Gastrocnemius medialis (tissue), 4 donors: ENCODE measurements around the gene RTN4RL1. TPM values are rescaled to one million over a fixed set of nuclear protein-coding genes. Genes with fewer than 3 reads are reported as not detected.
A peak's percentile ranks its signal among the peaks of the same experiment; 100 is the strongest.

ENCODE experiments used
- ATAC-seq, 2 donors: fragments of 150-250 bp; one replicate each; pipeline ENCODE4 v1.9.1; 2016
- DNase-seq, 2 donors: peaks; one replicate each; pipeline ENCODE4 v3.0.0-alpha.2; 2019
- H3K27ac ChIP-seq, 4 donors: fragments of 200-600 bp; sonication (generic); 1 replicate in 1 of 4; 2 replicates in 3 of 4; pipeline ENCODE4 v1.5.1; 2016 to 2018; ENCODE audit warnings: mild to moderate bottlenecking in 2 of 4, moderate library complexity in 1 of 4
- H3K27me3 ChIP-seq, 3 donors: fragments of 200-600 bp; sonication (generic) in 2 of 3; 1 replicate in 1 of 3; 2 replicates in 2 of 3; pipeline versions ENCODE4 v1.5.1 to v1.6.0; 2016 to 2019; ENCODE audit warnings: mild to moderate bottlenecking in 1 of 3, moderate library complexity in 1 of 3
- H3K36me3 ChIP-seq, 2 donors: fragments of 200-600 bp; sonication (generic) in 1 of 2; one replicate each; pipeline ENCODE4 v1.5.1; 2017 to 2018
- H3K4me1 ChIP-seq, 2 donors: fragments of 200-600 bp; sonication (generic) in 1 of 2; one replicate each; pipeline ENCODE4 v1.5.1; 2016 to 2017; ENCODE audit warnings: mild to moderate bottlenecking in 2 of 2
- H3K4me3 ChIP-seq, 4 donors: fragments of 200-600 bp; sonication (generic) in 3 of 4; 1 replicate in 1 of 4; 2 replicates in 3 of 4; pipeline ENCODE4 v1.5.1; 2016 to 2019; ENCODE audit warnings: mild to moderate bottlenecking in 2 of 4
- H3K9me3 ChIP-seq, 3 donors: fragments of 200-600 bp; sonication (generic) in 2 of 3; 1 replicate in 1 of 3; 2 replicates in 2 of 3; pipeline ENCODE4 v1.5.1; 2016 to 2019
- CTCF ChIP-seq, 5 experiments: fragments of 450-650 bp in 3 of 5; fragments of 200-600 bp in 2 of 5; sonication (generic) in 2 of 5; IDR thresholded peaks in 4 of 5; conservative IDR thresholded peaks in 1 of 5; 1 replicate in 4 of 5; 2 replicates in 1 of 5; pipeline ENCODE4 v1.5.1; 2016 to 2019; ENCODE audit warnings: antibody characterized with exemption in 5 of 5, mild to moderate bottlenecking in 3 of 5, moderate library complexity in 3 of 5
- POLR2A ChIP-seq, 2 donors: fragments of 450-650 bp; IDR thresholded peaks; one replicate each; pipeline ENCODE4 v1.6.1; 2017; ENCODE audit warnings: antibody characterized with exemption in 2 of 2, mild to moderate bottlenecking in 2 of 2, moderate library complexity in 2 of 2
- in situ Hi-C, 4 donors: fragments of 200-750 bp; cut with MboI; loops; one replicate each; pipeline versions ENCODE4 v1.15.0 to v1.8.0; 2017; ENCODE audit warnings: low sequenced_read_pairs in 4 of 4
- intact Hi-C: fragments of 100-400 bp; cut with DNase I; formaldehyde crosslinking; loops from one replicate; pipeline ENCODE4 v1.15.1; 2023; ENCODE audit warnings: low total_unique reads
- total RNA-seq, 4 donors: library from RNA; depleted of rRNA; stranded (reverse); fragments of >200 nt; gene quantifications; one replicate each; pipeline versions ENCODE4 v1.1.0 to v1.2.3, GENCODE V29; 2016

The RTN4RL1 gene
- total RNA-seq, 4 donors from 2014 or later, result 0.31 to 1.7 (median 1.2) TPM

GRCh38 chr17:2027528-2028233 is 2.5 kb upstream of the RTN4RL1 start:
- Histone ChIP-seq H3K4me1 (peaks cover 25 to 39% of the 10 kb centered on the region in 2 donors), H3K9me3 (no peaks in the 10 kb centered on the region), H3K27me3 (no peaks in the 10 kb centered on the region), H3K36me3 (no peaks in the 10 kb centered on the region), H3K4me3 (no peak overlapping the region), H3K27ac (no peak overlapping the region)
- TF ChIP-seq CTCF (IDR thresholded peaks at IDR 0.05 in 4 of 5, conservative IDR thresholded peaks at IDR 0.05 in 1 of 5), result no peak
- TF ChIP-seq POLR2A (IDR thresholded peaks at IDR 0.05), result no peak
- no peak for ATAC-seq
- in situ Hi-C loops (loop anchor here (5.0 to 25.0 kb wide), 5 partner anchors 113 to 365 kb away; partner anchors contain the start of gene PRPF8 (in 1 of the 4)), intact Hi-C loops (no loop called here)
- no peak for DNase-seq

GRCh38 chr17:2025622-2026309 is 632 bp upstream of the RTN4RL1 start:
- intact Hi-C loops, result loop anchor here (1.0 kb wide), 1 partner anchor 117 kb away; no protein-coding TSS in a partner anchor
- DNase-seq (peak; percentile 55 to 73), ATAC-seq (peak; percentile 25 to 35)
- peak overlapping the region; percentile 60 to 75 (median 63) for H3K4me3 ChIP-seq
- in situ Hi-C loops, result loop anchor here (5.0 to 25.0 kb wide), 5 partner anchors 111 to 363 kb away; partner anchors contain the start of gene PRPF8 (in 1 of the 4)
- H3K27me3 ChIP-seq, result no peaks in the 10 kb centered on the region
- H3K27ac ChIP-seq, result peak overlapping the region; percentile 65 to 79 (median 74)
- H3K9me3 ChIP-seq, result no peaks in the 10 kb centered on the region
- no peaks in the 10 kb centered on the region for H3K36me3 ChIP-seq
- peaks cover 19 to 20% of the 10 kb centered on the region in 2 donors for H3K4me1 ChIP-seq
- no peak for TF ChIP-seq POLR2A (IDR thresholded peaks at IDR 0.05)
- TF ChIP-seq CTCF (IDR thresholded peaks at IDR 0.05 in 4 of 5, conservative IDR thresholded peaks at IDR 0.05 in 1 of 5), result peak; percentile 67 to 77 (median 73)

GRCh38 chr17:2024572-2025219 is 438 bp downstream of the RTN4RL1 start:
- DNase-seq, result no peak
- intact Hi-C loops, result no loop called here
- in situ Hi-C loops, result loop anchor here (5.0 to 25.0 kb wide), 5 partner anchors 110 to 362 kb away; partner anchors contain the start of gene PRPF8 (in 1 of the 4)
- Histone ChIP-seq H3K4me1 (peaks cover 15 to 21% of the 10 kb centered on the region in 2 donors), H3K36me3 (no peaks in the 10 kb centered on the region), H3K4me3 (peak overlapping the region; percentile 60 to 75 (median 63)), H3K27me3 (no peaks in the 10 kb centered on the region), H3K9me3 (no peaks in the 10 kb centered on the region), H3K27ac (peak overlapping the region; percentile 65 to 79 (median 74))
- no peak for TF ChIP-seq CTCF (IDR thresholded peaks at IDR 0.05 in 4 of 5, conservative IDR thresholded peaks at IDR 0.05 in 1 of 5)
- no peak for TF ChIP-seq POLR2A (IDR thresholded peaks at IDR 0.05)
- ATAC-seq, result peak in 1 of 2 donors; percentile 7

- peak; percentile 27 for ATAC-seq
- Histone ChIP-seq H3K9me3 (no peaks in the 10 kb centered on the region), H3K36me3 (no peaks in the 10 kb centered on the region), H3K4me1 (peaks cover 12 to 21% of the 10 kb centered on the region in 2 donors), H3K27ac (peak overlapping the region; percentile 65 to 79 (median 74)), H3K27me3 (no peaks in the 10 kb centered on the region), H3K4me3 (peak overlapping the region; percentile 60 to 75 (median 63))
- in situ Hi-C loops, result loop anchor here in 2 of 4 donors (10.0 kb wide), 2 partner anchors 109 to 119 kb away; no protein-coding TSS in a partner anchor
- intact Hi-C loops, result no loop called here
- no peak for DNase-seq
- TF ChIP-seq POLR2A (IDR thresholded peaks at IDR 0.05), result no peak
- peak in 1 of 5 experiments; percentile 12 for TF ChIP-seq CTCF (IDR thresholded peaks at IDR 0.05 in 4 of 5, conservative IDR thresholded peaks at IDR 0.05 in 1 of 5)
Measured at GRCh38 chr17:2023692-2024571, 1.2 kb downstream of the RTN4RL1 start.
